ENCODE results near the gene TERT.

TERT gene

DNA sequence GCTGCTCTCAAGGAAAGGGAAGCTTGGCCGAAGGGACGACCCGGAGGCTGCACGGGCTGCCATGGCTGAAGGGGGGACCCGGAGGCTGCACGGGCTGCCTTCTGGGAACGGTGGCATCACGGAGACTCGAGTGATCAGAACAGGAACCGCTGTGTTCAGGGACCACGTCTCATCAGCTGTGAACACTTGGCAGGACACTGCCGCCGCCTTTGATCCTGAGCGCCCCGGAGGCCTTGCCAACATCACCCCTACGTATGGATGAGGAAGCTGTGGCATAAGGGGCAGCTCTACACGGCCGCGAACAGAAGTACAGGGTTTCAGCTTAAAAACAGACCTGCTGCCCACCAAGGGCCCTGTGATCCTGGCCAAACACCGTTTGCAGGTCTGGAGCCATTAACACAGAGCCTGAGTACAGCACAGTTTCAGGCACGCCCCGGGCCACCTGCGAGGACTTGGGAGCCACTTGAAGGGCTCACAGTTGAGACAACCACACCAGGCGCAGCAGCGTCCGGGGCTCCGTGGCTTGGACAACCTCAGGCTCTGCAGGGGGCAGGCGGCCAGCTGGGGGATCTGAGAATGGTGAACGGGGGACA, 23.9 kb upstream of the TERT start:
- DNase-seq: no peak

DNA sequence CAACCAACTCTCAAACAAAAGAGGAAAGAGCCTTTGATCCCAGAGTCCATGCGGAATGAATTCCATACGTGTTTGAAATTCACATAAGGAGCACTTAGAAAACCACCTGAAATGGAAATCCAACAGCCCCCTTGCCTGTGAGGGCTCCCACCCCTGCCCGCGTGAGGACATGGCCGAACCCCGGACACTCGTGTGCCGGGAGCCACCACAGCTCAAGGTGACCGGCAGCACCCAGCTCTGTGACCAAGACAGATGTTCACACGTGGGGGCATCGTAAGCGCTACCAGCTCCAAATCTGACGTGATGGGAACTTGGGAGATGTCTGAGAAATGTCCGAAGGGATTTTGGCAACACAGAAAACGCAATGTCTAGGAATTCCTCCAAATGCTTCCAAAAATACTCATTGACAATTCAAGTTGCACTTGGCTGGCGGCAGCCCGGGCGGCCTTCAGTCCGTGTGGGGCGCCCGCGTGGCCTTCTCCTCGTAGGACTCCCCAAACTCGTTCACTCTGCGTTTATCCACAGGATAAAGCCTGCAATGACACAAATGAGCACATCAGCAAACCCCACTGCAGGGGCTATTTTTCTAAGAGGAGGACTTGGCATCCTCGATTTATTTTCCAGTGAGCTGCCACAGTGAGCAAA, 23.2 kb upstream of the TERT start:
- no peak for DNase-seq

DNA sequence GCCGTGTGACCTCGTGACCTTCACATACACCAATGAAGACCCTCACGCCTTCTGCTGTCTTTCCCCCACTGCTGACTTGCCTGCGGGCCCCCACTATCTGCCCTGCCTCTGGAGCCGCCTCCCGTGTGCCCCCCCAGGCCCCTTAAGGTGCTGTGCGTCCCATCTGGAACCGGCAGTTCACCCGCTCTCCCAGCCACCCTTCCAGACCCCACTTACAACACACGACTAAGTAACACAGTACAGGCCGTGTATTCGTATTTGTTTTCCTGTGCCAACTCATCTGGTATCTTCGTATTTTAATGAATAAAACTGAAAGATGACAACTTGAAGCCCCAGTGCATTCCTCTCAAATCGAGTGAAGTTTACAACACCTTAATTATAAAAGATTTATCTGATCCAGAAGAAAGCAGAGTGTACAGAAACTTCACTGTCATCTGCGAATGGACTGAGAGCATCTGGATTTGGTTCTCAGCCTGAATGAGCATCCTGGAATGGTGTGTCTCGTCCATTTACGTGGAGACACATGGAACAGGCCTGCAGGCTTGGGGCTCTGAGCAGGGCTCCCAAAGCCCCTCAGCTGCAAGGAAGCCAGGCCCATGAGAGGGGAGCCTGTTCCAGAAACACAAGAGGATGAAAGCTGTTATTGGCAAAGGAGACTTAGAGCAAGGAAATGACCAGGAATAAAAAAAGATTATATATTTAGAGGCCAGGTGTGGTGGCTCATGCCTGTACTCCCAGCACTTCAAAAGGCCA, 21.9 kb upstream of the TERT start:
- no peak for DNase-seq

DNA sequence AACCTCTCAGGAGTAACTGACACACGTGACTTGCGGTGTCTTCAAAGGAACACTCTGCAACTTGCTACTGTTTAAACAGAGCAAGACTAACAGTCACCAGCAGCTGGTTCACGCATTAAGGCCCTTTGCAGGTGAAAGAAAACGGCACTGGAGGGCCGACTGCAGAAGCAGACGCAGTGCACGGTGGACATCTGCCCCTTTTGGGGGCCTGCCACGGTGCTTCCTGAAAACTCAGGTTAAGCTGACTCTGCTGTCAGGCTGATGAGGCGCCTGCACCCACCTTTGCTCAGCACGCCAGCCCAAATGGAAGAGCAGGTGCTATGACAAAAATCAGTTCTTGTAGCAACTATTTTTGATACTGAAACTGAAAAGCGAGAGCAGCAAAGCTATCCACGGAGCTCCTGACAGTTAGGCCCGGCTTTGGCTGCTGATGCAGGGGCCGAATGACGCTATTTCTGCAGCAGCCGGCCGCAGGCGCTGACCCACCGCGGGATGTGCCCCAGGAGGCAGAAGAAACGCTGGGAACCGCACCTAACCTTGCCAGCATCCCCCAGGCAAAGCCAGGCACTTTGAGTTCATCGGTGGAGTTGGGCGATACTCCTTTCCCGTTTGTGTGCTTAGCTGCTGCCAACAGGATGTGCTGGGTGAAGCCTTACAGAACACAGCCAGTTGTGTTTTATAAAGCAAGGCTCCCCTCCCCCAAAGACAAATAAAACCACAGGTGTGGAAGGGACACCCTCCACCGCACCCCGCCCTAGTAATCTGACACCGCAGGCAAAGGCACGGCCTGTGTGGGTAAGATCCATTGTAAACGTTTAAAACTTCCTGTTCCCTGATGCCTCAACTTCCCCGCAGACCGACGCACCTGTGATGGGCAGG, 21.1 kb upstream of the TERT start:
- peak; percentile 63 for DNase-seq

DNA sequence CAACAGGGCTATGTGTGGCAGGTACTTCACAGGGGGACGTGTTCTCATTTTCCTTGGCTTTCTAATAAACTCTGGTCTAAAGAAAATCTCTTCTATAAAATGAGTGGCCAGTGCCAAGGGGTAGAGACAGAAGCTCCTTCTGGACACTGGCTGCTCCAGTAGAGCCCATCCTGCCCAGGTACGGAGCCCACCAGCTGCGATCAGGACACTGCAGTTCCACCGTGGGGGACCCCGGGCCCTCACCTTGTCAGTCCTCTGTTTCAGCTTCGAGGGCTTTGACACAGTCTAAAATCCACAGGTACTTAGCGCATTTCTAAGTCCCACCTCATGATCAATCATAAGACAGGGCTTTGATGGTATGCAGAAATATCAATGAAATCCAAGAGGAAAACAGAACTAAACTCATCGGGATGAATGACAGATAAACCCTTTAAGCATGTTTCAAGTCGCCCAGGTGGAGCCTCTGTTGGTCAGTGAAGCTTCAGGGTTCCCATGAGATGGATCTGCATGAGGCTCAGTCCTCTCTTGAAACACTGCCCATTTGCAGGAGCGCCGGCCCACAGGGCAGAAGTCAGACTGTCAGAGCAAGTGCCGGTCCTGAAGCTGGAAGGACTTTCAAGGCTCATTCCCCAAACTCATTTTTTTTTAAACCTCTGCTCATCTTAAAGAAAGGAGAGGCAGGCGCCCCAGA, 20.3 kb upstream of the TERT start:
- no peak for DNase-seq

DNA sequence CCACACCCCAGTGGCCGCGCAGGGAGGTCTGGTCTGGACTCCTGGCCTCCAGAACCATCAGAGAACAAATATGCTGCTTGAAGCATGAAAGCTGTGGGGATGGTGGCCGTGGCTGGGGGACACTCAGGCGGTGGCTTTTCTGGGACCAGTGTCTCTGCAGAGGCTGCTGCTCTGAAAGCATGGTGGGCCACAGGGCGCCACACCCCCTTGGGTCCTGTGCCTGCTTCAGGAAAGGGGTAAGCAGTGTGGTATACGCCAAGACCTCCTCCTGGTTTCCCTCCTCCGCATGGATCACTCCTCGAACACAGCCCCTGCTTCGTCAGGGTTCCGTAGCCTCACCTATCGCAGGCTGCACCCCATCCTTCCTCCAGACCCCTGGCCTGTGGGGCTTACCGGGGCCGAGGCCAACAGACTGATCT, 19.7 kb upstream of the TERT start:
- DNase-seq: no peak

DNA sequence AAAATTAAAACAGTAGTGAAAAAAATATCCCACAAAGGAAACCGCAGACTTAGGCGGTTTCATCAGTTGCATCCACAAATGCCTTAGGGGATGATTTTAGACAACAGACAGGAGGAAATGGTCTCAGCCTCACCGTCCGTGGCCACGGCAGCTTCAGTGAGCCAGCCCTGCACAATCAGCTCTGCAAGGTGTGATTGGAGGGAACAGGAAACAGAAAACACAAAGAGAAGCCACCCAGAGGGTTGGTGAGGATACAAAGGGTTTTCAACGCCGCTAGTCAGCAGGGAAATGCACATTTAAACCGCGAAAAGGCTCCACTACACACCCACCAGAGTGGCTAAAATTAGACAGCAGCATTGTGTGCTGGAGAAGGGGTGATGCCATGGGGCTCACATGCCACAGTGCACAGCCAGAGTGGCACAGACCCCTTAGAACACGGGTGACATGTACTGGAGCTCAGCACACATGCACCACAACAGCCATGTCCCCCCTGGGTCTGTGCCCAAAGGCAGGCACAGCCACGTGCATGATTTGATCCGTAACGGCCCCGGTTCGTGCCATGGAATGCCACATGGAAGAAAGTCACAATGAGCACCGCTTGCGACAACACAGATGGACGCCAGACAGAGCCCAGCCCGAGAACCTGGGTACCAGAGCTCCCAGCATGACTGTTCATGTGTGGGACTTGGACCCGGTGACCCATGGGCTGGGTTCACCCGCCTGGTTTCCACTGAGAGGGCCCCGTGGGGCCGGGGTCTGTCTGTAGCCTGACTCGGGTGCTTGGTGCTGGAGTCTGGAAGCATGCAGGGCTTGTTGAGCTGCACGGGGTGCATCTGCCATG, 18.3 kb upstream of the TERT start:
- DNase-seq: peak; percentile 59

DNA sequence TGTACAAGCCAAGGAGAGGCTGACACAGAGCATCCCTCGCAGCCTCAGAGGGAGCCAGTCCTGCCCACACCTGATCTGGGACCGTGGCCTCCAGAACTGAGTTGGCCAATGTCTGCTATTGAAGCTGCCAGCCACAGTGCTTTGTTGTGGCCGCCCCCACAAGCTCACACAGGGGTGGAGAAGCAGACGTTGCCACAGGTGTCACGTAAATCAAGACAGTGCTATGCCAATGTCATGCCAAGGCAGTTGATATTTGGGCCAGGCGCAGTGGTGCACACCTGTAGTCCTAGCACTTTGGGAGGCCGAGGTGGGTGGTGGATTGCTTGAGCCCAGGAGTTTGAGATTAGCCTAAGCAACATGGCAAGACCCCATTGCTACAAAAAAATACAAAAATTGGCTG, 17.3 kb upstream of the TERT start:
- no peak for DNase-seq

DNA sequence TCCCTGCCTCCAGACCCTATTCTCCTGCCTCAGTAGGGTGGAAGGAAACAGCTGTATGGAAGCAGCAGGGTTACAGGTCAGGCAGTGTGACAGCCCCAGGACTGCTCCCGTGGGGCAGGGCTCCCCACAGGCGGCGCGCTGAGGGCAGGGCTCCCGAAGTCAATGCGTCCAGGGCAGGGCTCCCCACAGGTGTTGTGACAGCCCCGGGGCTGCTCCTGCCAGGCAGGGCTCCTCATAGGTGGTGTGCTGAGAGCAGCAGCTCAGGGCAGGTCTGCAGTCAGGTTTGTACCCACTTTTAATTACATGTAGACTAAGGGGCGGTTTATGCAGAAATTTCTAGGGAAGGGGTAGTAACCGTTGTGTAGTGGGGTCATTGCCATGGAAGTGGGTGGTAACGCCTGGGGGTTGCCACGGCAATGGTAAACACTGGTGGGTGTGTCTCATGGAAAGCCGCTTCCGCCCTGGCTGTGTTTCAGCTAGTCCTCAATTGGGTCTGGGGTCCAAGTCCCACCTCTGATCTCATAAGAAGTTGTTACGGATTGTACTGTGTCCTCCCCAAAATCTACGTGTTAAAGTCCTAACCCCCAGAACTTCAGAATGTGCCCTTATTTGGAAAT, 16.7 kb upstream of the TERT start:
- DNase-seq: no peak

DNA sequence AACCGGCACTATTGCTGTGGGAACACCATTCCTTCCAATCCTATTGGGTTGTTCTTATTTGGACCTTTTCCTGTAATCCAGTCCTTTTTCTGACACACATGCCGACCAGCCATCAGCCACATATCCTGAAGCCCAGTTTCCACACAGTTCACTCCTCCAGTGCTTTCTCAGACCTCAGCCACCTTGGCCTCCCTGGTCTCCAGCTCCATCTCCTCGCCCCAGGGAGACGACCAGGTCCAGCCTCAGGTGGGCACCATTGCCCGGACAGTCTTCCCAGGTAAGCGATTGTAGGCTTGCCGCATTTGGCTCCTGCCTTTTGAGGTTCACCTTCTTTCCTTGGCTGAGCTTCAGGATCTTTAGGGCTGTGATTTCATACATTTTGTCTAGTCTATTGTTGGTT, 15.2 kb upstream of the TERT start:
- DNase-seq: no peak

DNA sequence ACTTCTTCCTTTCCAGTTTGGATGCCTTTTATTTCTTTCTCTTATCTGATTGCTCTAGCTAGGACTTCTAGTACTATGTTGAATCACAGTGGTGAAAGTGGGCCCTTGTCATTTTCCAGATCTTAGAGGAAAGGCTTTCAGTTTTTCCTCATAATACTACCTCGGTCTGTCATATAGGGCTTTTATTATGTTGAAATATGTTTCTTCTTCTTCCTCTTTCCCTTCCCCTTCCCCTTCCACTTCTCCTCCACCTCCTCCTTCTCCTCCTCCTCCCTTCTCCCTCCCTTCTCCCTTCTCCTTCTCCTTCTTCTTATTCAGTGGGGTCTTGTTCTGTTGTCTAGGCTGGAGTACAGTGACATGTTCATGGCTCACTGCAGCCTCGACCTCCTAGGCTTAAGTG, 9.2 kb upstream of the TERT start:
- no peak for DNase-seq

DNA sequence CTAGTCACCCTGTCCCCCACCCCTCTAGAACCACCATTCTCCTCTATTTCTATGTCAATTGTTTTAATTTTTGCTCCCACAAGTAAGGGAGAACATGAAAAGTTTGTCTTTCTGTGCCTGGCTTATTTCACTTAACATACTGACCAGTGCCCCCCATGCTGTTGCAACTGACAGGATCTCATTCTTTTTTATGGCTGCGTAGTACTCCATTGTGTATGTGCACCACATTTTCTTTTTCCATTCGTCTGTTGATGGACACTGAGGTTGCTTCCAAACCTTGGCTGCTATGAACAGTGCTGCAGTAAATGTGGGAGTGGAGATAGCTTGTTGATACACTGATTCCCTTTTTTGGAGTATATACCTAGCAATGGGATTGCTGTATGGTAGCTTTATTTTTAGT, 7.4 kb upstream of the TERT start:
- DNase-seq: no peak

DNA sequence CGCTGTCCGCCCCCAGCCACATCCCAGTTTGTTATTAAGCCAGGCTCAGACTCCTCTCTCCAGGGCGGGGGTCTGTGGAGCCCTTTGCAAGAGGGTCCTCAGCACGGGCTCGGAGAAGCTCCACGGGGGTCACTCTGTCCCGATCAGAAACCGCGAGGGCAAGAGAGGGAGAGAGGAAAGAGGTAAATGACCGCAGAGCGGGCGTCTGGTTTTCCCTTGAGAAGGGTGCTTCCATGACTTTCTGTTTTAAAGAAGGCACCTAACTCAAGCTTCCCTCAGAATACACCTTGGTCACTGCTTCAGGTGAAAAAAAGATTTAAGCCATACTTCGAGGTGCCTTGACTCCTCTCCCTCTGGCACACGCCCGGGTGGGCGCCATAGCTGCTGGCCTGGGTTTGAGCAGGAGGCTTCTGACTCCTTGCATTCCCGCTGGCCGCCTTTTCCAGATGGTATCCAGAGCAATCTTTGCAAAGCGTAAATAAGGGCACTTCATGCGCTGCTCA, 5.8 kb upstream of the TERT start:
- DNase-seq: no peak

DNA sequence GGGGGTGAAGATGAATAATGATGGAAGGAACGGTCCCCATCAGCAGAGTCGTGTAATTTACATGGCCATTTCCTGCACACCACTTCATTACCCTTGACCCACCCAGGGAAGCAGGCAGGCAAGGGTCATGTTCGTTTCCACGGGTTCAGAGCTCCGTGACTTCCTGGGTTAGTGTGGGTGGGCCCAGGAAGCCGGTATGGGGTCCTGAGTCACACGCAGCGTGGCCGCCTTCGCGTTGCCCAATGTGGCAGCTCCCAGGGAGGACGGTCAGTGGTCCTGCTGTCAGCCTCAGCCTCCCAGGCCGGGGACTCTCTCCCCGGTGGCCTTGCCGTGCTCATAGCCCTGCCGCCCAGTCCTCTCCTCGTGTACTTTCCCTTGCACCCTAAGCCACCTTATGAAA, 5.1 kb upstream of the TERT start:
- DNase-seq: no peak

DNA sequence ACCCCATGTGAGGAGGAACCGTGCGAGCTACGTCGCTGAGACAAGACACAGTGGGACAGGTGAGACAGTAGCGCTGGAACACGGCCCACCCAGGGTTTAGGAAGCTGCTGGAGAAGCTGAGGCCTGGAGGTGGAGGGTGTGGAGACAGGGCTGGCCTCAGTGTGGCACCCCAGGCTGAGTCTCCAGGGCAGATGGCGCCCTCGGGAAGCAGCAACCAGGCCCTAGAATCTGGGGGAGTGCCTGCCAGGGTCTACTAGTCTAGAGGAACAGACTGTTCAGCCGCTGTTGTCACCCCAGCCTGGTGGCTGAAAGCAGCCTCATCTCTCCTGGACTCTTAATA, 4.6 kb upstream of the TERT start:
- DNase-seq: no peak

DNA sequence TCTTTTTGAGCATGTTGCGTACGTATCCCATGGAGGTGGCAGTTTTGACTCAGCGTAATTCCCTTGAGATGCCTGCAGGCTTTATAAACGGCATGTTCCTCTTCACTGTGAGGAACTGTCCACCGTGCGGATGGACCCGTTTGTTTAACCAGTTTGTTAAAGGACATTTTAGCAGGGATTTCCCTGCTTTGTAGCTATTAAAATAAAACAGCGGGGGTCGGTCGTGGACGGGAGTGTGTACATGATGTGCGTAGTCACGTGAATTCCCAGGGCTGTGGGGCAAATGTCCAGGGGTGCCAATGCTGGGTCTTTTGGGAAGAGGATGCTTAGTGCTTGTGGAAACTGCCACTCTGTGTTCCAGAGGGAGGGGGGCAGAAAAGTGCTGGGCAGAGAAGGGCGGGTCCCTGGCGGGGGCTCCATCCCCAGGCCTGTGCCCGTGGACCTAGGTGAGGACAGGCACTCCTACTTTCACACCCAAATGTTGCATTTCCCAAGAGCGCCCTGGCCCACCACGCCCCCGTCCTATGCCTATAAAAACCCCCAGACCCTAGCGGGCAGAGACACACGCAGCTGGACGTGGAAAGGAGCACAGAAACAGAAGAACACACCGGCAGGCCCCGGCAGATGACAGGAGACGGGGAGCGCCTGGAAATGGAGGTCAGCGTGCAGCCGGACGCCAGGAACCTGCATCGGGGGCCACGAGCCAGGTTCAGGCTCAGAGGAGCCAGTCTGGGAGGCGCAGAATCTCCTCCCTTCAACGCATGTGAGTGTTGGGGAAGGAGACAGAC, 4.0 kb upstream of the TERT start:
- DNase-seq: no peak

DNA sequence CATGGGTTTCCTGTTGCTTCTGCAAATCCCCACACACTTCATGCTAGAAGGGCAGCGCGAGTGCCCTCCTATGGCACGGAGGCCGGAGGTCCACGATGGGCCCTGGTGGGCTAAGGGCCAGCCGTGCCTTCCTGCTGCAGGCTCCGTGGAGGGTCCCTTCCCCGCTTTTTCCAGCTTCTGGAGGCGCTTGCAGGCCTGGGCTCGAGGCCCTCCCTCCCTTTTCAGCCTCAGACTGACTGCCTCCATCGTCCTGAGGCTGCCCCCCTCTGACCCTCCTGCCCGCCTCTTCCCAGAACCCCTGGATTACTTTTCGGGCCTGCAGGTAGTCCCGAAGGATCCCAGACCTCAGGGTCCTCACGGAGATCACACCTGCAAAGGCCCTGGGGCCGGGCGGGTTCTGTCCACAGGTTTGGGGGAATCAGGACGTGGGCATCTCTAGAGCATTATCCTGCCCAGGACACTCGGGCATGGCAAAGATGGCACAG, 3.2 kb upstream of the TERT start:
- DNase-seq: no peak

DNA sequence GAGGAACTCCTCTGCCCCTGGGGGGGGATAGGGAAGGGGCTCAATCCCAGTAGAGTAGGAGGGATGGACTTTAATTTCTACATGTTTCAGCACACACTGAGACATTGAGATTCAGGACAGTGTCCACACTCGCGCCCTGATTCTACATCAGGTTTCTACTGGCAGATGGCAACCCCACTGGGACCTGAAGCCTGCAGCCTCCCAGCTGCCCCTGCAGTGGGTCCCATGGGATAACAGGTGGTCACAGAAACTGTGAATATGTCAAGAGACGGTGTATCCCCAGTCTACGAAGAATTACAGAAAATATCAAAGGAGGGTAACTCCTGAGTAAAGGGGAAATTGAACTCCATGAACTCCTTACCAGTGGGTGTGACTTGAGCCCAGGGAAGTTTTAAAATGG, 2.4 kb upstream of the TERT start:
- no peak for DNase-seq

DNA sequence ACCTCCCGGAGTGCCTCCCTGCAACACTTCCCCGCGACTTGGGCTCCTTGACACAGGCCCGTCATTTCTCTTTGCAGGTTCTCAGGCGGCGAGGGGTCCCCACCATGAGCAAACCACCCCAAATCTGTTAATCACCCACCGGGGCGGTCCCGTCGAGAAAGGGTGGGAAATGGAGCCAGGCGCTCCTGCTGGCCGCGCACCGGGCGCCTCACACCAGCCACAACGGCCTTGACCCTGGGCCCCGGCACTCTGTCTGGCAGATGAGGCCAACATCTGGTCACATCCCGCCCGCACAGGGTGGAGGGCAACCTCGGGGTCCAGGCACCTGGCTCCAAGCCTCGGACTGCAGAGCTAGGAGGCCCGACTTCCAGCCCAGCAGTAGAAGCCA, 776 bp upstream of the TERT start:
- DNase-seq: no peak

DNA sequence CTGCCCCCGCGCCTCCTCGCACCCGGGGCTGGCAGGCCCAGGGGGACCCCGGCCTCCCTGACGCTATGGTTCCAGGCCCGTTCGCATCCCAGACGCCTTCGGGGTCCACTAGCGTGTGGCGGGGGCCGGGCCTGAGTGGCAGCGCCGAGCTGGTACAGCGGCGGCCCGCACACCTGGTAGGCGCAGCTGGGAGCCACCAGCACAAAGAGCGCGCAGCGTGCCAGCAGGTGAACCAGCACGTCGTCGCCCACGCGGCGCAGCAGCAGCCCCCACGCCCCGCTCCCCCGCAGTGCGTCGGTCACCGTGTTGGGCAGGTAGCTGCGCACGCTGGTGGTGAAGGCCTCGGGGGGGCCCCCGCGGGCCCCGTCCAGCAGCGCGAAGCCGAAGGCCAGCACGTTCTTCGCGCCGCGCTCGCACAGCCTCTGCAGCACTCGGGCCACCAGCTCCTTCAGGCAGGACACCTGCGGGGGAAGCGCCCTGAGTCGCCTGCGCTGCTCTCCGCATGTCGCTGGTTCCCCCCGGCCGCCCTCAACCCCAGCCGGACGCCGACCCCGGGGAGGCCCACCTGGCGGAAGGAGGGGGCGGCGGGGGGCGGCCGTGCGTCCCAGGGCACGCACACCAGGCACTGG, 548 bp downstream of the TERT start:
- DNase-seq: no peak

Data from hematopoietic multipotent progenitor cell treated with erythropoietin and hydrocortisone succinate and interleukin-3 and kit ligand, for 6 days (in vitro differentiated cells).